BLaER1 treated with 17β-estradiol and CSF1 and Interleukin-3, amounts not matched to agents 10 nM and 100 nM (cell line): Measurements from ENCODE around the gene BACE2.

Experiments used
- H3K27ac ChIP-seq, 11 experiments: shearing (Covaris generic); formaldehyde crosslinking; 2 replicates each; pipeline ENCODE4 v1.8.1; 2022
- H3K27me3 ChIP-seq, 11 experiments: shearing (Covaris generic); formaldehyde crosslinking; 2 replicates each; pipeline ENCODE4 v1.8.1; 2022
- H3K36me3 ChIP-seq, 11 experiments: shearing (Covaris generic); formaldehyde crosslinking; 2 replicates each; pipeline ENCODE4 v1.8.1; 2022
- H3K4me1 ChIP-seq, 10 experiments: shearing (Covaris generic); formaldehyde crosslinking; 2 replicates each; pipeline ENCODE4 v1.8.1; 2022
- H3K4me2 ChIP-seq, 11 experiments: shearing (Covaris generic); formaldehyde crosslinking; 2 replicates each; pipeline ENCODE4 v1.8.1; 2022
- H3K4me3 ChIP-seq, 10 experiments: shearing (Covaris generic); formaldehyde crosslinking; 2 replicates each; pipeline ENCODE4 v1.8.1; 2022
- H3K9ac ChIP-seq, 11 experiments: shearing (Covaris generic); formaldehyde crosslinking; 2 replicates each; pipeline ENCODE4 v1.8.1; 2022
- H3K9me3 ChIP-seq, 11 experiments: shearing (Covaris generic); formaldehyde crosslinking; replicated peaks in 1 of 11; 2 replicates each; pipeline ENCODE4 v1.8.1; 2022
- H4K20me1 ChIP-seq, 11 experiments: shearing (Covaris generic); formaldehyde crosslinking; 2 replicates each; pipeline ENCODE4 v1.8.1; 2022
- Cebpa-rat ChIP-seq, 11 experiments: shearing (Covaris generic); IDR thresholded peaks; 2 replicates each; pipeline ENCODE4 v1.8.1; 2022

BACE2 gene

GRCh38 chr21:41227357-41228005 lies 59.5 kb downstream of the BACE2 start:
- Histone ChIP-seq H4K20me1 (no peaks in the 10 kb centered on the region), H3K27ac (no peak overlapping the region), H3K36me3 (no peaks in the 10 kb centered on the region), H3K4me1 (peaks cover 0 to 6% (median 0%) of the 10 kb centered on the region in 10 experiments; a peak in 3 of 20 replicates), H3K9me3 (no peaks in the 10 kb centered on the region), H3K4me2 (no peak overlapping the region), H3K9ac (no peak overlapping the region), H3K4me3 (no peak overlapping the region), H3K27me3 (no peaks in the 10 kb centered on the region)
- no peak for TF ChIP-seq Cebpa-rat (IDR thresholded peaks at IDR 0.05)

DNA sequence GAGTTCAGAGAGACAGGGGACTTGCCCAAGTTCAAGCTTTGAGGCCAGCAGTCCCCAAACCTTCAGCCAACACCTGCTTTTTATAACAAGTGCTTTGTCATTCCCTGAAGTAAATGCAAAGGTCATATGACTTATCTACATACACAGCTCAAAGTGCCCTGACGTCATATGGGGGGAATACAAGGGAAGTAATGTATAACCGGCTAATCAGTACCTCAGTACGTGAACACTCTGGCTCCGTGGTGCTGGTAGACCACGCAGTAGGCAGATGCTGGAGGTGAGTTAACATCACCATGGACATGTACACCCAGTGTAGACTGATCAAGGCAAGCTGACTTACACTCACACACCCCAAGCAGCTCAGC lies 60.0 kb downstream of the BACE2 start:
- no peak overlapping the region for H3K9ac ChIP-seq
- H3K36me3 ChIP-seq: no peaks in the 10 kb centered on the region
- no peaks in the 10 kb centered on the region for H3K9me3 ChIP-seq
- no peak for TF ChIP-seq Cebpa-rat (IDR thresholded peaks at IDR 0.05)
- no peak overlapping the region for H3K27ac ChIP-seq
- no peak overlapping the region for H3K4me2 ChIP-seq
- H3K27me3 ChIP-seq: no peaks in the 10 kb centered on the region
- H3K4me1 ChIP-seq: peaks cover 0 to 6% (median 0%) of the 10 kb centered on the region in 10 experiments; a peak in 3 of 20 replicates
- no peak overlapping the region for H3K4me3 ChIP-seq
- H4K20me1 ChIP-seq: no peaks in the 10 kb centered on the region

- Histone ChIP-seq H3K4me1 (peaks cover 0 to 6% (median 0%) of the 10 kb centered on the region in 10 experiments; a peak in 3 of 20 replicates), H3K27ac (no peak overlapping the region), H3K4me3 (no peak overlapping the region), H3K9me3 (no peaks in the 10 kb centered on the region), H3K9ac (no peak overlapping the region), H3K36me3 (no peaks in the 10 kb centered on the region), H3K27me3 (no peaks in the 10 kb centered on the region), H3K4me2 (no peak overlapping the region), H4K20me1 (no peaks in the 10 kb centered on the region)
- no peak for TF ChIP-seq Cebpa-rat (IDR thresholded peaks at IDR 0.05)
Measured at GRCh38 chr21:41228492-41228891, 60.5 kb downstream of the BACE2 start.

DNA sequence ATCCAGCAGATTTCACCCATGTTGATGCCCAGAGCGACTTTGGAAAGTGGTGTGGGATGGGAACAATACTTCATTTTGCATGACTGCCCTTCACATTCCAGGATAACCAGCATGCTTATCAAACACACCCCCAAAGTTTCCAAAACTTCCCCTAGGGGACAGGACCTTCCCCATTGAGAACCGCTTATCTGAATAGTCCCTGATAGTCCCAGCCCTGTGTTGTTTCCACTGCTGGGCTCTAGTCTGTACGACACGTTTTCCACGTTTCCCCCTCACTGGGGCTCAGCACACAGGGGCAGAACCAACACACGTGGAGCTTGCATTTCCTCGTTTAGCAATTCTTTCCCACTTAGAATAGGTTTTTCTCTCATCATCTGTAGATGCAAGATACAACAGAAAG lies 61.0 kb downstream of the BACE2 start:
- no peaks in the 10 kb centered on the region for H3K36me3 ChIP-seq
- no peak overlapping the region for H3K4me2 ChIP-seq
- H3K27me3 ChIP-seq: no peaks in the 10 kb centered on the region
- H4K20me1 ChIP-seq: no peaks in the 10 kb centered on the region
- H3K4me3 ChIP-seq: no peak overlapping the region
- no peak for TF ChIP-seq Cebpa-rat (IDR thresholded peaks at IDR 0.05)
- no peak overlapping the region for H3K27ac ChIP-seq
- no peaks in the 10 kb centered on the region for H3K9me3 ChIP-seq
- H3K9ac ChIP-seq: no peak overlapping the region
- peaks cover 0 to 6% (median 0%) of the 10 kb centered on the region in 10 experiments; a peak in 3 of 20 replicates for H3K4me1 ChIP-seq

DNA sequence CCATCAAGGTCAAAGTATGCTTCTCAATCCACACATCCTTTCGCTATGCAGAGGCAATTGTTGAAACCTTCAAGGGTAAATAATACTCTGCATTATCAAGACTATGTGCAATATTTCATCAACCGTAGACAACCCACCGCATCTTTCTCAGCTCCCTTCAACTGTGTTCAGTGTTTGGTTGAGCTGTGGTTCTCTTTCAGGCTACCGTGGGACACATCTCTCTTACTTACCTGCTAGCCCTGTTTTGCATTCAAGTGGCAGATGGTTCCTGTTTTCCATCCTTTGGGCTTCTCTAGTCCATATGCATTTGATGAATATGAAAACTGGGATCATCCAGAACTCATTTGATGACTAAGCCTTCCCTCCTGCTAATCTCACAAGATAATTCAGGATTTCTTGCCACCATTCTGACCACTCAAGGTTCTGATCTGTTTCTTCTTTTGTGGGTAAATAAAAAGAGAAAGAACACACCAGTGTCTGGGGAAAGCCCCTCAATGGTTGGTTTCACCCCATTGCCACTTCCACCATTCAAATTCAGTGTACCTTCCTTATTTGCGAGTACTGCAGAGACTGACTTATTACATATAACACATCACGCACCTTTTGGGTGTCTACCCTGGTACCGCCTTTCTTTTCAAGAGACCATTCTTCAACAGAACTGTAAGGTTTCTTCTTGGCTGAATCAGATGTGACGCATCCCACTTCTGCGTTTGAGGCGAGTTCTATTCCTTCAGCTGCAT lies 61.7 kb downstream of the BACE2 start:
- no peaks in the 10 kb centered on the region for H3K9me3 ChIP-seq

GRCh38 chr21:41230497-41230896 lies 62.5 kb downstream of the BACE2 start:
- TF ChIP-seq Cebpa-rat (IDR thresholded peaks at IDR 0.05): no peak
- no peak overlapping the region for H3K4me2 ChIP-seq
- H3K36me3 ChIP-seq: no peaks in the 10 kb centered on the region
- no peaks in the 10 kb centered on the region for H3K9me3 ChIP-seq
- no peak overlapping the region for H3K9ac ChIP-seq
- no peak overlapping the region for H3K4me3 ChIP-seq
- no peaks in the 10 kb centered on the region for H3K27me3 ChIP-seq
- no peak overlapping the region for H3K27ac ChIP-seq
- H3K4me1 ChIP-seq: no peaks in the 10 kb centered on the region
- H4K20me1 ChIP-seq: no peaks in the 10 kb centered on the region

More for the DNA sequence above, 61.7 kb downstream of the BACE2 start:
- no peak for TF ChIP-seq Cebpa-rat (IDR thresholded peaks at IDR 0.05)
- Histone ChIP-seq H3K4me2 (no peak overlapping the region), H3K9ac (no peak overlapping the region), H3K27ac (no peak overlapping the region), H3K36me3 (no peaks in the 10 kb centered on the region), H3K4me3 (no peak overlapping the region), H4K20me1 (no peaks in the 10 kb centered on the region), H3K4me1 (peaks cover 0 to 2% (median 0%) of the 10 kb centered on the region in 10 experiments; a peak in 3 of 20 replicates), H3K27me3 (no peaks in the 10 kb centered on the region)

GRCh38 chr21:41231060-41231459 lies 63.1 kb downstream of the BACE2 start:
- no peak for TF ChIP-seq Cebpa-rat (IDR thresholded peaks at IDR 0.05)
- H3K4me2 ChIP-seq: no peak overlapping the region
- H3K36me3 ChIP-seq: no peaks in the 10 kb centered on the region

DNA sequence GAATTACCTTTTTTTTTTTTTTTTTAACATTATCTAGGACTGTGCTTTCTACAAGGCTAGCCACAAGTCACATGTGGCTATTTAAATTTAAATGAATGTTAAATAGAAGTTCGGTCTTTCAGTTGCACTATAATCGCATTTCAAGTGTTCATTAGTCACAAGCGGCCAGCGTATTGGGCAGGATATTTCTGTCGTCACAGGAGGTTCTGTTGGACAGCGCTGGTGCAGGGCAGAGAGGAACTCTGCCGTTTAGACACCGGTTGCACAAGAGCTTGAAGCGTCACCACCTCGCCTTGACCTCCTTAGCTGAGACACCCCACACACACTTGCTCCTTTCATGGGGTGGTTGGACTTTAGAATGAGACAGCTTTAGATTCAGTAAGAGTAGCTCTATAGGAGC lies 64.1 kb downstream of the BACE2 start:
- no peaks in the 10 kb centered on the region for H3K9me3 ChIP-seq

More at GRCh38 chr21:41231060-41231459, 63.1 kb downstream of the BACE2 start:
- Histone ChIP-seq H3K27me3 (no peaks in the 10 kb centered on the region), H4K20me1 (no peaks in the 10 kb centered on the region), H3K4me3 (no peak overlapping the region), H3K9ac (no peak overlapping the region), H3K9me3 (no peaks in the 10 kb centered on the region), H3K27ac (no peak overlapping the region), H3K4me1 (no peaks in the 10 kb centered on the region)

DNA sequence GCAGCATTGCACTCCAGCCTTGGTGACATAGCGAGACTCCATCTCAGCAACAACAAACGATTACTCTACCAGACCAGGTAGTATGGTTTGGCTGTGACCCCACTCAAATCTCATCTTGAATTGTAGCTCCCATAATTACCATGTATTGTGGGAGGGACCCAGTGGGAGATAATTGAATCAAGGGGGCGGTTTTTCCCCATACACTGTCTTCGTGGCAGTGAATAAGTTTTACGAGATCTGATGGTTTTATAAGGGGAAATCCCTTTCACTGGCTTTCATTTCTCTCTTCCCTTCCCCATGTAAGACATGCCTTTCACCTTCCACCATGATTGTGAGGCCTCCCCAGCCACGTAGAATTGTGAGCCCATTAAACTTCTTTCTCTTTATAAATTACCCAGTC lies 66.0 kb downstream of the BACE2 start:
- Histone ChIP-seq H3K4me1 (no peaks in the 10 kb centered on the region), H3K9me3 (no peaks in the 10 kb centered on the region; a peak in 1 of 22 replicates), H3K27me3 (no peaks in the 10 kb centered on the region), H3K27ac (no peak overlapping the region), H4K20me1 (no peaks in the 10 kb centered on the region), H3K4me3 (no peak overlapping the region), H3K36me3 (no peaks in the 10 kb centered on the region; a peak in 1 of 22 replicates), H3K4me2 (no peak overlapping the region), H3K9ac (no peak overlapping the region)
- TF ChIP-seq Cebpa-rat (IDR thresholded peaks at IDR 0.05): no peak

More for the DNA sequence above, 64.1 kb downstream of the BACE2 start:
- Histone ChIP-seq H3K4me2 (no peak overlapping the region), H3K4me3 (no peak overlapping the region), H4K20me1 (no peaks in the 10 kb centered on the region), H3K27me3 (no peaks in the 10 kb centered on the region), H3K4me1 (no peaks in the 10 kb centered on the region), H3K9ac (no peak overlapping the region), H3K36me3 (no peaks in the 10 kb centered on the region), H3K27ac (no peak overlapping the region)
- no peak for TF ChIP-seq Cebpa-rat (IDR thresholded peaks at IDR 0.05)

GRCh38 chr21:41234569-41234968 lies 66.6 kb downstream of the BACE2 start:
- Histone ChIP-seq H3K9ac (no peak overlapping the region), H3K4me1 (no peaks in the 10 kb centered on the region), H3K36me3 (no peaks in the 10 kb centered on the region; a peak in 1 of 22 replicates), H3K9me3 (no peaks in the 10 kb centered on the region; a peak in 1 of 22 replicates), H3K27ac (no peak overlapping the region), H3K4me2 (no peak overlapping the region), H4K20me1 (no peaks in the 10 kb centered on the region), H3K27me3 (no peaks in the 10 kb centered on the region), H3K4me3 (no peak overlapping the region)
- TF ChIP-seq Cebpa-rat (IDR thresholded peaks at IDR 0.05): no peak
